GM12878 (cell line): ENCODE data around the gene DMPK. TPM values are rescaled to one million over a fixed set of nuclear protein-coding genes. Genes with fewer than 3 reads are reported as not detected.

ENCODE experiments used
- ATAC-seq: fragments of 200-7000 bp; cut with Tn5 transposase; 3 replicates; pipeline ENCODE4 v1.9.1; 2020; ENCODE audit warnings: mild to moderate bottlenecking, moderate library complexity
- BruUV-seq: library from RNA; stranded (reverse); fragments of 400-500 nt; replicated peaks from 2 replicates; lab custom pipeline; 2021; lab: Mats Ljungman, UMichigan
- CTCF ChIA-PET: fragments of 300-600 bp; sonication (Branson Sonifier 250); formaldehyde crosslinking; extraction: SDS; loops from one replicate; lab custom pipeline; 2021; ENCODE audit warnings: inconsistent platforms; lab: Yijun Ruan, JAX
- POLR2A ChIA-PET: fragments of 350-600 bp; formaldehyde crosslinking; extraction: SDS; loops from one replicate; lab custom pipeline; 2021; ENCODE audit warnings: inconsistent platforms; lab: Charles Lee
- RAD21 ChIA-PET: fragments of 300-600 bp; sonication (Branson Sonifier 250); formaldehyde crosslinking; loops from one replicate; lab custom pipeline; 2023; ENCODE audit warnings: antibody characterized with exemption; ENCODE audit not compliant: unreplicated experiment; lab: Charles Lee
- SMC1A ChIA-PET: fragments of 300-600 bp; sonication (Branson Sonifier 250); formaldehyde crosslinking; loops from one replicate; lab custom pipeline; 2023; ENCODE audit not compliant: unreplicated experiment, uncharacterized antibody; lab: Charles Lee
- DNase-seq: peaks from one replicate; pipeline ENCODE4 v3.0.0-alpha.2; 2011; ENCODE audit warnings: low read depth, low spot score
- FAIRE-seq: peaks from 3 replicates; lab custom pipeline; 2011; peaks lifted over from hg19 to GRCh38; lab: Jason Lieb, UNC
- H2AFZ ChIP-seq: 2 replicates; pipeline ENCODE4 v1.6.0; 2011; ENCODE audit warnings: low read depth, low read length, control low read depth; ENCODE audit not compliant: control insufficient read depth
- H3K27ac ChIP-seq: 2 replicates; pipeline ENCODE4 v1.5.1; 2011; ENCODE audit warnings: control low read depth; ENCODE audit not compliant: control insufficient read depth, insufficient read depth
- H3K27me3 ChIP-seq, 2 experiments: replicated peaks in 1 of 2; 2 replicates each; pipeline versions ENCODE4 v1.6.0 to v1.6.1; 2011; ENCODE audit warnings: low read length in 1 of 2; ENCODE audit not compliant: control insufficient read depth in 2 of 2, insufficient read depth in 2 of 2
- H3K36me3 ChIP-seq, 2 experiments: 2 replicates each; pipeline ENCODE4 v1.5.1; 2011; ENCODE audit warnings: low read length in 1 of 2; ENCODE audit not compliant: control insufficient read depth in 2 of 2, insufficient read depth in 2 of 2
- H3K4me1 ChIP-seq: 2 replicates; pipeline ENCODE4 v1.6.1; 2011; ENCODE audit warnings: mild to moderate bottlenecking, low read length, moderate library complexity, mixed read lengths; ENCODE audit not compliant: control insufficient read depth, insufficient read depth
- H3K4me2 ChIP-seq: 2 replicates; pipeline ENCODE4 v1.6.0; 2011; ENCODE audit warnings: control low read depth; ENCODE audit not compliant: control insufficient read depth, insufficient read depth
- H3K4me3 ChIP-seq: fragments of 200-600 bp; sonication (generic); 2 replicates; pipeline ENCODE4 v1.5.1; 2016
- H3K79me2 ChIP-seq: 2 replicates; pipeline ENCODE4 v1.6.0; 2011; ENCODE audit warnings: low read length; ENCODE audit not compliant: control insufficient read depth, insufficient read depth
- H3K9ac ChIP-seq: 2 replicates; pipeline ENCODE4 v1.8.0; 2011; ENCODE audit warnings: low read length, control low read depth, mixed read lengths; ENCODE audit not compliant: control insufficient read depth, insufficient read depth
- H3K9me3 ChIP-seq: replicated peaks from 3 replicates; pipeline ENCODE4 v1.5.1; 2011; ENCODE audit warnings: mild to moderate bottlenecking, low read length; ENCODE audit not compliant: control insufficient read depth, insufficient read depth
- H4K20me1 ChIP-seq: 2 replicates; pipeline ENCODE4 v1.6.0; 2011; ENCODE audit not compliant: control insufficient read depth, insufficient read depth
- BRCA1 ChIP-seq: IDR thresholded peaks from 2 replicates; pipeline ENCODE4 v1.6.1; 2011; ENCODE audit warnings: low read depth, low read length, improper control_type of control experiment
- FOXM1 ChIP-seq: IDR thresholded peaks from 2 replicates; pipeline ENCODE4 v1.6.1; 2012; ENCODE audit warnings: low read depth, mild to moderate bottlenecking, inconsistent platforms, low read length, moderate library complexity
- JUNB ChIP-seq: IDR thresholded peaks from 2 replicates; pipeline ENCODE4 v1.6.1; 2016; ENCODE audit warnings: antibody characterized with exemption, mild to moderate bottlenecking
- PAX8 ChIP-seq: fragments of 450-650 bp; IDR thresholded peaks from 2 replicates; pipeline ENCODE4 v1.6.1; 2017; ENCODE audit warnings: mild to moderate bottlenecking, moderate library complexity
- RCOR1 ChIP-seq: conservative IDR thresholded peaks from 2 replicates; pipeline ENCODE4 v1.6.1; 2012; ENCODE audit warnings: low read depth, low read length, improper control_type of control experiment
- RELA ChIP-seq: fragments of 450-650 bp; IDR thresholded peaks from 2 replicates; pipeline ENCODE4 v1.8.0; 2014; ENCODE audit warnings: borderline replicate concordance; ENCODE audit not compliant: partially characterized antibody
- SREBF2 ChIP-seq: IDR thresholded peaks from 2 replicates; pipeline ENCODE4 v1.6.1; 2012; ENCODE audit warnings: mild to moderate bottlenecking, low read length
- SRF ChIP-seq, 2 experiments: IDR thresholded peaks; 2 replicates each; pipeline ENCODE4 v1.6.1; 2011; ENCODE audit warnings: low read depth in 2 of 2, low read length in 2 of 2, mild to moderate bottlenecking in 1 of 2, moderate library complexity in 1 of 2
- WGBS: methylation state at CpG from one replicate; pipeline ENCODE4 v1.1.6; 2016; ENCODE audit warnings: low lambda C conversion rate; ENCODE audit not compliant: insufficient replicate concordance, insufficient coverage; ENCODE audit errors: missing lambda C conversion rate; 5-methylcytosine and 5-hydroxymethylcytosine counted together
- in situ Hi-C: fragments of 300-500 bp; cut with MboI; formaldehyde crosslinking; loops from 9 replicates; pipeline ENCODE4 v1.14.3; 2018; ENCODE audit warnings: mixed read lengths
- intact Hi-C: fragments of 100-400 bp; cut with micrococcal nuclease; formaldehyde crosslinking; loops from one replicate; pipeline ENCODE4 v1.14.2; 2022; ENCODE audit not compliant: unreplicated experiment
- polyA plus RNA-seq, 11 experiments: library from polyadenylated mRNA; depleted of rRNA in 4 of 11; unstranded in 6 of 11; stranded (reverse) in 5 of 11; fragments of >200 nt; fragmentation: Nextera tagmentation in 4 of 11; fragmentation: Illumina TruSeq in 1 of 11; extraction: Ambion mirVana in 4 of 11; extraction: Trizol in 1 of 11; gene quantifications; 1 replicate in 1 of 11; 2 replicates in 10 of 11; pipeline versions ENCODE4 v1.2.1 to v1.2.3, GENCODE V29; 2011 to 2016; ENCODE audit warnings: inconsistent platforms in 2 of 11, missing spikeins in 2 of 11, low read depth in 1 of 11
- total RNA-seq, 4 experiments: library from RNA; depleted of rRNA in 3 of 4; stranded (reverse); fragments of >200 nt in 3 of 4; fragmentation: Illumina TruSeq in 1 of 4; extraction: Trizol in 1 of 4; gene quantifications; 2 replicates each; pipeline versions ENCODE4 v1.2.1 to v1.2.3, GENCODE V29; 2013 to 2021
- TF ChIP-seq, protein P1 (sequence below): fragments of 450-650 bp; formaldehyde crosslinking; IDR thresholded peaks from 2 replicates; pipeline ENCODE4 v1.4.0; 2022; ENCODE audit warnings: mild to moderate bottlenecking, moderate library complexity
- TF ChIP-seq, protein P2 (sequence below): fragments of 450-650 bp; IDR thresholded peaks from 2 replicates; pipeline ENCODE4 v1.6.1; 2016; ENCODE audit warnings: mild to moderate bottlenecking

Gene DMPK
- total and polyA plus RNA-seq, 10 of the 15 experiments (the other 5 are each of a cell fraction or from before 2014, with no cell fraction given), result 0.60 to 33.6 (median 5.2) TPM

- no peak for FAIRE-seq
- Histone ChIP-seq H3K9ac (no peak overlapping the region), H3K27me3 (no peaks in the 10 kb centered on the region), H2AFZ (no peak overlapping the region), H3K4me3 (no peak overlapping the region), H3K4me1 (no peaks in the 10 kb centered on the region; the same call in 1 of the 2 replicates), H4K20me1 (no peaks in the 10 kb centered on the region), H3K36me3 (peaks cover 26 to 51% of the 10 kb centered on the region in 2 experiments), H3K79me2 (no peaks in the 10 kb centered on the region), H3K9me3 (no peaks in the 10 kb centered on the region), H3K27ac (no peak overlapping the region), H3K4me2 (no peak overlapping the region)
- no TSS peak for BruUV-seq
- WGBS, result 95% methylated on average over 26 of the region's 26 CpGs
- TF ChIP-seq RCOR1 (no peak), PAX8 (no peak), BRCA1 (no peak), FOXM1 (no peak), SRF (IDR thresholded peaks at IDR 0.05; ENCODE audit: low read depth in 2 of 2, low read length in 2 of 2) (no peak), RELA (no peak), JUNB (no peak), SREBF2 (no peak)
- TF ChIP-seq, protein P1, sequence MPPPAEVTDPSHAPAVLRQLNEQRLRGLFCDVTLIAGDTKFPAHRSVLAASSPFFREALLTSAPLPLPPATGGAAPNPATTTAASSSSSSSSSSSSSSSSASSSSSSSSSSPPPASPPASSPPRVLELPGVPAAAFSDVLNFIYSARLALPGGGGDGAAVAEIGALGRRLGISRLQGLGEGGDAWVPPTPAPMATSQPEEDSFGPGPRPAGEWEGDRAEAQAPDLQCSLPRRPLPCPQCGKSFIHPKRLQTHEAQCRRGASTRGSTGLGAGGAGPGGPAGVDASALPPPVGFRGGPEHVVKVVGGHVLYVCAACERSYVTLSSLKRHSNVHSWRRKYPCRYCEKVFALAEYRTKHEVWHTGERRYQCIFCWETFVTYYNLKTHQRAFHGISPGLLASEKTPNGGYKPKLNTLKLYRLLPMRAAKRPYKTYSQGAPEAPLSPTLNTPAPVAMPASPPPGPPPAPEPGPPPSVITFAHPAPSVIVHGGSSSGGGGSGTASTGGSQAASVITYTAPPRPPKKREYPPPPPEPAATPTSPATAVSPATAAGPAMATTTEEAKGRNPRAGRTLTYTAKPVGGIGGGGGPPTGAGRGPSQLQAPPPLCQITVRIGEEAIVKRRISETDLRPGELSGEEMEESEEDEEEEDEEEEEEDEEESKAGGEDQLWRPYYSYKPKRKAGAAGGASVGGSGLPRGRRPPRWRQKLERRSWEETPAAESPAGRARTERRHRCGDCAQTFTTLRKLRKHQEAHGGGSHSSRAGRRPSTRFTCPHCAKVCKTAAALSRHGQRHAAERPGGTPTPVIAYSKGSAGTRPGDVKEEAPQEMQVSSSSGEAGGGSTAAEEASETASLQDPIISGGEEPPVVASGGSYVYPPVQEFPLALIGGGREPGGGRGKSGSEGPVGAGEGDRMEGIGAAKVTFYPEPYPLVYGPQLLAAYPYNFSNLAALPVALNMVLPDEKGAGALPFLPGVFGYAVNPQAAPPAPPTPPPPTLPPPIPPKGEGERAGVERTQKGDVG, result no peak
- TF ChIP-seq, protein P2, sequence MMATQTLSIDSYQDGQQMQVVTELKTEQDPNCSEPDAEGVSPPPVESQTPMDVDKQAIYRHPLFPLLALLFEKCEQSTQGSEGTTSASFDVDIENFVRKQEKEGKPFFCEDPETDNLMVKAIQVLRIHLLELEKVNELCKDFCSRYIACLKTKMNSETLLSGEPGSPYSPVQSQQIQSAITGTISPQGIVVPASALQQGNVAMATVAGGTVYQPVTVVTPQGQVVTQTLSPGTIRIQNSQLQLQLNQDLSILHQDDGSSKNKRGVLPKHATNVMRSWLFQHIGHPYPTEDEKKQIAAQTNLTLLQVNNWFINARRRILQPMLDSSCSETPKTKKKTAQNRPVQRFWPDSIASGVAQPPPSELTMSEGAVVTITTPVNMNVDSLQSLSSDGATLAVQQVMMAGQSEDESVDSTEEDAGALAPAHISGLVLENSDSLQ, result no peak
- DNase-seq, result no peak
- CTCF ChIA-PET, result no interaction called here
- SMC1A ChIA-PET, result no interaction called here
- RAD21 ChIA-PET, result no interaction called here
- intact Hi-C loops, result no loop called here
- no peak for ATAC-seq
- in situ Hi-C loops, result no loop called here
- POLR2A ChIA-PET, result interaction anchor here (0.6 to 0.9 kb wide), 2 partner anchors 11 to 68 kb away, joined by 3 to 7 read pairs; no protein-coding TSS in a partner anchor
Observed at GRCh38 chr19:45824531-45825262, 42.4 kb upstream of the DMPK start.
